Left lobe of liver (tissue), 2 donors: ENCODE data around the gene JSRP1. TPM values are rescaled to one million over a fixed set of nuclear protein-coding genes. Genes with fewer than 3 reads are reported as not detected.

Experiments
- ATAC-seq: fragments of 200-7000 bp; cut with Tn5 transposase; one replicate; pipeline ENCODE4 v1.9.1; 2020; ENCODE audit warnings: mild to moderate bottlenecking, moderate library complexity
- DNase-seq: peaks from one replicate; pipeline ENCODE4 v3.0.0-alpha.2; 2020; ENCODE audit warnings: low spot score
- total RNA-seq: library from RNA; stranded (reverse); gene quantifications from one replicate; pipeline ENCODE4 v1.2.1, GENCODE V29; 2021
- donor health status: DM: no; HTN: no; CAD: no; lungs with moderate emphysema.
- donor health status: DM: no; HTN: yes; CAD: no.

The JSRP1 gene
- total RNA-seq, 1 donor from 2014 or later: 0.18 TPM

DNA sequence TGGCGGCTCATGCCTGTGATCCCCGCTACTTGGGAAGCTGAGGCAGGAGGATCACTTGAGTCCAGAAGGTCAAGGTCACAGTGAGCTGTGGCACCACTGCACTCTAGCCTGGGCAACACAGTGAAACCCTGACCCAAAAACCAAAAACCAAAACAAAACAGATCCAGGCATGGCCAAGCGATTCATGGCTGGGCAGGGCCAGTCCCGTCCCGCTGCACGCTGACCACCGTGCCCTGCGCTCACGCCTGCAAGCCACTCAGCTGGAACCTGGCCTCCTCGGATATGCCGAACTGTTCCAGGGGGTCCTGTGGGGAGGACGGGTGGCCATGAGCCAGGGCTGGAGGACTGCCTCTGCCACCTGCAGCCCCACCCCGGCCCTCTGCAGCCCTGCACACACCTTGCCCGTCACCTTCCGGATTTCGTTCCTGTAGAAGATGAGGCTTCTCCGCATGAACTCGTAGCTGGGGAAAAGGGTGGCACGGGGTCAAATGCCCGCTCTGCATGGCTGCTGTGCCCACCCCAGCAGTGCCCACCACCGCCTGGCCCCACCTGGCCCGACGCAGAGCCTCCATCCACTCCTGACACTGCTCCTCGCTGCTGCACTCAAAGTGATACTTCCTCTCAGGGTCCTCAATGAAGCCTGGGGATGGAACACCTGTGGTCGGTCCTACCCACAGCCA is 22.5 kb downstream of the JSRP1 start:
- no peak for ATAC-seq
- DNase-seq: no peak

DNA sequence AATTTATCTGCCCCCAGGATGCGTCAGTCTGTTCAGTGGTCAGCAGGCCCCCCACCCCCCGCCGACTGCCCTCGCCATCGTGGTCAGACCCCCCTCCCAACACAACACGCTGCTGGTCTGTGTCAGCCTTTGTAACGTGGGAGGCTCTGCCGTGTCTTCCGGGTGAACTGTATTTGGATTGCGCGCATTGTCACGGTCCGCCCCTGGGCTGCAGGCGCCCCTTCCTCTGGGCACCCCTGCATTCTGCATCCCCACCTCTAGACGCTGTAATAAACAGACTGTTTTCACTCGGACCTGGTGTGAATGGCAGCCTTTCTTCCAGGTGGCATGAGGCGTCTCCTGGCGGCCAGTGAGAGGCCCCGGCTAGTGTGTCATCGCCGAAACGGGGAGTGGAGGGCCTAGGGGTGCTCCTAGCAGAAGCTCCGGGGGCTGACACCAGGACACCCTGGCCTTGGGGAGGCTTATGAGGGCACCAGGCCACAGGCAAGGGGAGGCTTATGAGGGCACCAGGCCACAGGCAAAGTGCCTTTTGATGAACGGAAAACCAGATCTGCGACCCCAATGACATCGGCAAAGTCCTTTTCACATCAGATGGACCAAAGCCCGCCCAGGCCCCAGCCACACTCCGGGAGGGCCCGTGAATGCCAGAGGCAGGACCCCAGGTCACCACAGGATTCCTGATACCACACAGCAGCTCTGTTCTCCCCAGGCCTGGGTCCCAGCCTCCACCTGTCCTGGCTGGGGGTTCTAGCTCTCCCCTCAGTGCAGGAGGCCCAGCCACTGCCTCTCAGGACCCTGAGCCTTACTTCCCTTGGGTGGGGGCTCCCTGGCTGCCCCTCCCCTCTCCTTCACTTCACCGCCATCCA is 23.7 kb downstream of the JSRP1 start:
- DNase-seq: no peak
- no peak for ATAC-seq

DNA sequence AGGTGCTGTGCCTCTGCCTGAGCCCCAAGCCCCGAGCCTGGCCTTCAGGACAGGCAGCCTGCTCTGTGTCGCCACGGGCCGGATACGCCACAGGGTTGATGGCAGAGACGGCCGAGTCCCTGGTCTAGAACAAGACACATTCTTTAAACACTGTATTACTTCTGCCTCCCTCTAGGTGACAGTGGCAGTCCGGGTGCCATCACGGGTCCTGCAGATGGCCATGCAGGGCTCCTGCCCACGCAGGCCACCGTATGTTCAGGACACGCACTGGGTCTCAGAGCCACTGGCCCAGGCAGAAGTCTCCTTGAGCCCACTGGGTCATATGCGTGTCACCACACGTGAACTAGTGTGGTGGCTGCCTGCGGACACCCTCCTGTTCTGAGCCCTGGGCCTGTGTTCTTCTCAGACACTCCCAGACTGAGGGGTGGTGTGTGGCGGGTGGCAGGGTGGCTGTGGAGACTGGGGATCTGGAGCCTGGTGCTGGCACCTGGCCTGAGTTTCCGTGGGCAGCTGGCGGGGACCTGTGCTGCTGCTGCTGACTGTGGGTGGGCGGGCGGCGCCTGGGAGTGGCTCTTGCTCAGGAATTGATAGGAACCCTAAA is 24.5 kb downstream of the JSRP1 start:
- DNase-seq (no peak), ATAC-seq (no peak)

DNA sequence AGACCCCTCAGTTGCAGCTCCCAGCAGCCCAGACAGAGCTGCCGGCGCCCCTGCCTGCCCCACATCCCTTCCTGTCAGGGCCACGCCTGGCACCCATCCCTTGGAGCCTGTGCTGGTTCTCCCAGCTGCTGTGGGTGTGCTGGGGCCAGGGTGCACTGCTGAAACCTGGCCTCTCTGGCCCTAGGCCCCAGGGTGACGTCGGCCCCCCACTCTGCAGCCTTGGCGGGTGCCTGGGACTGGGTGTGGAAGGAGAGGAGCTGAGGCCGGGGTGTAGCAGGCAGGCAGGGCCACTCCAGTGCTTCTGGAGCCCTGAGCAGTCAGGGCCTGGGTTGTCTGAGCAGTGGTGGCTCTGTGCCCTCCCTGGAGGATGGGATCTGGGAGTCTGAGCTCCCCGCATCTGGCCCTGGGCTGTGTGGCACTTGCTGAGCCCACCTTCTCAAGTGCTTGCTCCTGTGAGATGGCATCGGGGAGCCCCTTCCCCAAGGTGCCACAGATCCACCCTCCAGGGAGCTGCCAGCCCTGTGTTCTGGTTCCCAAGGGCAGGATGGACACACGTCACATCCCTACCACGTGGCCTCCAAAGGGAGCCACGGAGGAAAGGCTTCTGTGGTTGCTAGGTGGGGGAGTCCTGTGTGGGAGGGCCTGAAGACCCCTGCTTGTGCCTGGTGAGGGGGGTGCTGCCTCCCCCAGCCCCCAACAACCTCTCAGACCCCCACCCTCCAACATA is 25.2 kb downstream of the JSRP1 start:
- ATAC-seq (peak; percentile 2), DNase-seq (no peak)

DNA sequence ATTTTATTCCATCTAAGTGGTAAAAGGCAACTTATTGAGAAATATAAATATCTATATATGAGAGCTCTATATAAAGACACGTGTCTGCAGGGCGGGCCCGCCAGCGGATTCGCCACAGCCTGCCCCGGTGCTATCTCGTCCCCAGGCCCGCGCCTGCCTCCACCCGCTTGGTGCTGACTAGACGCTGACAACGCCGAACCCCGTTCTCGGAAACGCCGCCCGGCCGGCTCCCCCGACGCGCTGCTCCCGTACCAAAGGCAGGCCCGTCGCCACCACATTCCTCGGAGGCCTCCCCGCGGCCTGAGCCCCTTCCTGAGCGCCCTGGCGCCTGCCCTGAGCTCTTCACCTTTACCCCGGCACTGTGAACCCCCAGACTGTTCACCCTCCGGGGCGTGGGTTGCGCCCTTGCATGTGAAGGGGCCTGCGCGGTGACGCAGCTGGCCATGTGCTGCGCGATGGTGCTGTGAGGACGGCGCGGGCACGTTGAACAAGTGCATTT is 26.1 kb downstream of the JSRP1 start:
- DNase-seq (no peak), ATAC-seq (no peak)

DNA sequence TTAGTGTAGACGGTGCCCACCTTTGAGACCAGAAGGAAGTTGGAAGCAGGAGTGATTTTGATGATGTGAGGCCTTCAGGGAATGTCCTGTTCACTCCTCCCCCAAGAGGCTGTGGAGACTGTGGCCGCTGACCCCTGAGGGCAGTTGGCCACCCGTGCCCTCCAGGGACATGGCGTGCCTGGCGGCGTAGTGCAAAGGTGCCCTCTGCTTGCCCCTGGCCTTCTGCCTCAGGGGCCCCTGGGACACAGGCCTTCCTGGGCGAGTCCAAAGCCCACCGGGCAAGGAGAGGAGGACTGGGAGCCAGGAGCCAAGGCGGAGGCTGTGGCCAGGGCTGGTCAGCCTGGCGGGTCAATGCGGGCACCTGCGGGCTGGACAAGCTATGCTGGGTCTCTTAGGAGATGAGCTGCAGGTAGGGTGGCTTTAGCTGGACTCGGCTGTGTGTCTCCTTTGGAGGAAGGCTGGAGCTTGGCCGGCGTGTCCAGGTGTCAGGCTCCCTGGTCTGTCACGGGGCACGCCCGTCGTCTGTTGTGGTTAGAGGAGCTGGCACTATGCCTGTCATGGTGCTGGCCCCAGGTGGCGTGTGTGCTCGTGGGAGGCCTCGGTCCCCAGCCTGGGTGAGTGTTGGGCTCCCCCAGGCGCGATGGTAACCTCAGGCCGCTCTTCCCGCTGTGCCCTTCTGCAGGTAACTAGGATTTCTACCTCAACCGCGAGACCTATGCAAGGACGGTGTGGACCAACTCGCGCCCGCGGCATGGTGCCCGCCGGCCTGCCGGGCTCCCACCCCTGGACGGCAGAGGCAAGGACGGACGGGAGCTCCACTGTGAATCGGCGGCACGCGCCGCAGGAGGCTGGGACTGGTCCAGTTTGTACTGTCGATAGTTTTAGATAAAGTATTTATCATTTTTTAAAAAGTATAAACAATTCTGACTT is 26.8 kb downstream of the JSRP1 start:
- DNase-seq (peak; percentile 89), ATAC-seq (peak; percentile 73)

DNA sequence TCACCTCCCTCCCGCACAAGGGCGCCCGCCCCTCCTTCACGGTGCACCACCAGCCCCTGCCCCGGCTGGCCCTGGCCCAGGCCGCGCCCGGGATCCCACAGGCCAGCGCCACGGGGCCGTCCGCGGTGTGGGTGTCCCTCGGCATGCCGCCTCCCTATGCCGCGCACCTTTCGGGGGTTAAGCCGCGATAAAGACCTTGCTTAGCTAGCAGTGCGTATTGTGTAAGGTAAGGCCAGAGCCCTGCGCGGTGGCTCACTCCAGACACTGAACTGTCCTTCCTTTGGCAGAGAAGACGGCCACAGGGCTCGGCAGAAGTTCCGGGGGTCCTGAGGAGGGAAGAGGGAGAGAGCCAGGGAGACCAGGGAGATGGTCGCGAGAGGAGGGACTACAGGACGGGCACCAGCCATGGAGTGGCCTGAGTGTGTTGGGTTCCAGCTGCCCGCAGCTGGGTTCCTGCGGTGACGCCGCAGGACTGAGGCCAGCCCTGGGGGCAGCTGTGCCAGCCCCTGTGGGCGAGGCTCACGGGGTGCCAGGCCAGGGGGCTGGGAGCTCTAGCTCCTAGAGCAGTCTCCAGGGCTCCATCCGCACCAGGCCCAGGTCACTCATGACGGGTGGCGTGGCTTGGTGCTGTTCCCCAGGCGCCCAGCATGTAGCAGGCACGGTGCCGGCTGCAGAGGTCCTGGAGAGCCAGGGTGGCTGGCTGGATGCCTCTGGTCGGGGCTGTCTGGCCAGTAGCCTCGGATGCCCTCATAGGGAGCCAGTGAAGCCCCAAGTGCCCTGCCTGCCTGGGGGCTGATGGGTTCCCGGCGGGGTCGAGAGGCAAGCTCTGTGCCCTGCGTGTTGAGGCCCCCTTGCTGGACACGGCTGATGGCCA is 27.8 kb downstream of the JSRP1 start:
- DNase-seq (peak; percentile 79), ATAC-seq (peak; percentile 66)

DNA sequence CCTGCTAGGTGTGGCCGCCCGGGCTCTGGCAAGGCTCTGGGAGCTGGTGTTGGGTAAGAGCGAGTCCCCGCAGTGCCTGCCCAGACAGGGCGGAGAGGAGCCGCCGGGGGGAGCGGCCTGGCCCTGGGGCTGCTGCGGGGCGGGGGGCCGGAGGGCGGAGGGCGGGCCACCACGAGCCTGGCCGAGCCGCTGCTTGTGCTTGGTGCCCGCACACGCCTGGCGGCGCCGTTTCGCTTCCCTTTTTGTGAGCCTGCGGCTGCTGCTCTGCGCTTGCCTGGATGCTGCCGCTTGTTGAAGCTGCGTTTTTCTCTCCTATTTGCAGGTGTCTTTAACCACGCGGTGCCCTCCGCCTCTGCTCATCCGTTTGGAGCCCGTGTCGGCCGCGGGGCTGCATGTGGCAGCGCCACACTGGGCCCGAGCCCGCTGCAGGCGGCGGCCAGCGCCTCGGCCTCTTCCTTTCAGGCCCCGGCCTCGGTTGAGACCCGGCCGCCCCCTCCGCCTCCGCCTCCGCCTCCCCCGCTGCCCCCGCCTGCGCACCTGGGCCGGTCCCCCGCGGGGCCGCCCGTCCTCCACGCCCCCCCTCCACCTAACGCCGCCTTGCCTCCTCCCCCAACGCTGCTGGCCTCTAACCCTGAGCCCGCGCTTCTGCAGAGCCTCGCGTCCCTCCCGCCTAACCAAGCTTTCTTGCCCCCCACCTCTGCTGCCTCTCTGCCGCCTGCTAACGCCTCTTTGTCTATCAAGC is 28.6 kb downstream of the JSRP1 start:
- DNase-seq: peak; percentile 77
- peak; percentile 55 for ATAC-seq

DNA sequence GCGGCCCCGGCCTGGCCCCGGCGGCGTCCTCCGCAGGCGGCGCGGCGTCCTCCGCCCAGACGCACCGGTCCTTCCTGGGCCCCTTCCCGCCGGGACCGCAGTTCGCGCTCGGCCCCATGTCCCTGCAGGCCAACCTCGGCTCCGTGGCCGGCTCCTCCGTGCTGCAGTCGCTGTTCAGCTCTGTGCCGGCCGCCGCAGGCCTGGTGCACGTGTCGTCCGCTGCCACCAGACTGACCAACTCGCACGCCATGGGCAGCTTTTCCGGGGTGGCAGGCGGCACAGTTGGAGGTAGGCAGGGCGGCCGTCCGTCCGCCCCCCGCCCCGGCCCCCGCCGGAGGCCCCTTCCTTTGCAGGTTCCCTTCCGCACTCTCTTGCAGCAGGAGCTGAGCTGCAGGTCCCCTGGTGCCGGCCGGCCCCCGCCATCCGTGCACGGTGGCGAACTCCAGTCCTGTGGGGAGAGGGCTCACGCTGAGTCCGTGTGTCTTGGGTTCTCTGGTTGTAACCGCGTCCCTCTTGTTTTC is 29.3 kb downstream of the JSRP1 start:
- ATAC-seq: no peak
- DNase-seq: no peak

DNA sequence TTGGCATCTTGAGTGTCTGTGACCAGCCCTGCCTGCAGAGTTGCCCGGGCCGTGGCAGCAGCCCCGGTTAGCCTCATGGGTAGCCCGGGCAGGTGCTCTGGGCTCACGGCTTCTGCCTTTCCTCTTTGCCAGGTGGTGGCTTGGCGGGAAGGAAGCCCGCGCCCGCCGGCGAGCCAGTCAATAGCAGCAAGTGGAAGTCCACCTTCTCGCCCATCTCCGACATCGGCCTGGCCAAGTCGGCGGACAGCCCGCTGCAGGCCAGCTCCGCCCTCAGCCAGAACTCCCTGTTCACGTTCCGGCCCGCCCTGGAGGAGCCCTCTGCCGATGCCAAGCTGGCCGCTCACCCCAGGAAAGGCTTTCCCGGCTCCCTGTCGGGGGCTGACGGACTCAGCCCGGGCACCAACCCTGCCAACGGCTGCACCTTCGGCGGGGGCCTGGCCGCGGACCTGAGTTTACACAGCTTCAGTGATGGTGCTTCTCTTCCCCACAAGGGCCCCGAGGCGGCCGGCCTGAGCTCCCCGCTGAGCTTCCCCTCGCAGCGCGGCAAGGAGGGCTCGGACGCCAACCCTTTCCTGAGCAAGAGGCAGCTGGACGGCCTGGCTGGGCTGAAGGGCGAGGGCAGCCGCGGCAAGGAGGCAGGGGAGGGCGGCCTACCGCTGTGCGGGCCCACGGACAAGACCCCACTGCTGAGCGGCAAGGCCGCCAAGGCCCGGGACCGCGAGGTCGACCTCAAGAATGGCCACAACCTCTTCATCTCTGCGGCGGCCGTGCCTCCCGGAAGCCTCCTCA is 30.0 kb downstream of the JSRP1 start:
- DNase-seq: no peak
- ATAC-seq: no peak

DNA sequence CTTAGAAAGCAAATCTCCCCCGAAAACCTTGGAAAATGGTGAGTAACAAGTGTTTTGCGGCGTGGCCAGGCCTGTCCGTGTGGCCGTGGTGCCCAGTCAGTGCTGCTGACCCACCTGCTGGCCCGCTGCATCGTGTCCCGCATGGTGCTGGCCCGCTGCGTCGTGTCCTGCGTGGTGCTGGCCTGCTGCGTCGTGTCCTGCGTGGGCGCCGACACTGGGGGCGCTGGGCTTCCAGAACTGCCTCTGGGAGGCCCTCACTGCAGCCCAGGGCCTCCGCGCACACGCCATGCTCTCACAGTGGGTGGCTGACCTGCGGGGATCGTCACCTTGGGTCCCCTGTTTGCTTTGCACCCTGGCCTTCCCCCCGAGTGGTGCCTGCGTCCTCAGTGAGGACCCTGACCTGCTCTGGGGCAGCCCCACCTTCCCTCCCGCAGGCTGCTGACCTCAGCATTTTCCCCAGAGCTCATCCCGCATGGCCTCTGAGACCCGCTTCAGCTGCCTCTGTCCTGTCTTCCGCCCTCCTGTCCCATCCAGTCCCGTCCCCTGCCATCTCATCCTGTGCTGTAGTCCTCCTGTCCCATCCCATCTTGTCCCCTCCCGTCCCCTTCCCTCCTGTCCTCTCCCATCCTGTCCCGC is 30.7 kb downstream of the JSRP1 start:
- no peak for ATAC-seq
- DNase-seq: no peak

DNA sequence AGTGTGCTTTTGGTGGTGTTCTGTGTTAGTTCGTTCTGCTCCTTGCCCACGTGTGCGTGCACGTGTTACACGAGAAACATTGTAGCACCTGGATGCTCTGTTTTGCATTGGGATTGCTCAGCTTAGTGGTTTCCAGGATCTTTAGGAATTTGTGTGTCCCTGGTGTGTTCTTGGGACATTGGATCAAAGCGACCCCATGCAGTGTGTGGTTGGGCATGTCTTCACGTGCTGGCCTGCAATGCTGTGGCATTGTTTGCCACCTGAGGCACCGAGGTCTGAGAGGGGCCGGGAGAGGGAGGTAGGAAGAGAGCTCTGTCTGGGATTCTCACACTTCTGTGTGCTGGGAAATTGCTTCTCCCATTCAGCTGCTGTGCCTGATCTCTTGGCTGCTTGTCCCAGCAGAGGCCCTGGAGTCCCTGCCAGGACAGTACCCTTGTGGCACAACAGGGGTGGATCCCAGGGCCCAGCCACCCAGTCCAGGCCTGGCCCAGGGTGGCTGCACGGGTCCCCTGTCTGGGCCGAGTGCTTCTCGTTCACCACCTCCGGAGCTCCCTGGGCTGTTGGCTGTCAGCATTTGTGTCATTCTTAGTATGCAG is 31.4 kb downstream of the JSRP1 start:
- ATAC-seq (no peak), DNase-seq (no peak)

DNA sequence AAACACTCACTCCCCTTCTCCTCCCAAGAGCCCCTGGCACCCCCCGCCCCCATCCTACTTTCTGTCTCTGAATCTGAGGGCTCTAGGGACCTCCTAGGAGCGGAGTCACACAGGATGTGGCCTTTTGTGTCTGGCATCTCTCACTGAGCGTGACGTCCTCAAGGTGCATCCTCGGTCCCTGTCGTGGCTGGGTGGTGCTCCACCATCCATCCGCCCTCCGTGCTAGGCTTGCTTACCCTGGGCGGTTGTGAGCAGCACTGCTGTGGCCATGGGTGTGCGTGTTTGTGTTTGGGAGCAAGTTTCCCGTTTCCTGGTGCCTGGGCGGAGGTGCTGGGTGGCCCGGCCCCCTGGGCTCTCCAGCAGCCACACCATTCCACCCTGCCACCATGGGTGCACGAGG is 32.3 kb downstream of the JSRP1 start:
- ATAC-seq (no peak), DNase-seq (no peak)

DNA sequence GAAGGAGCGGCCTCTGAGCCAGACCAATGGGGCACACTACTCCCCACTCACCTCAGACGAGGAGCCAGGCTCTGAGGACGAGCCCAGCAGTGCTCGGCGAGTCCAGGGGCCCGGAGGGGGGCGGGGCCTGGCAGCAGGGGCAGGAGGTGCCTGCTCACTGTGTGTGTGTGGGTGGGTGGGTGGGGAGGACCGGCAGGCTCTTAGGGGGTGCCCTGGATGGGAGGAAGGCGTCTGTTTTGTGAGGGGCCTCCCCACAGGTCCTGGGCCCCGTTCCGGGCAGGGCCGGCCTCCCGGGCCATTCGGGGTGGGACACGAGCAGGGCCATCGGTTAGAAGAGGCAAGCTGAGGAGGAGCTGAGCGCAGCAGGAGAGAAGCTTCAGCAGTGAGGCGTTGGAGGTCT is 32.8 kb downstream of the JSRP1 start:
- DNase-seq (no peak), ATAC-seq (no peak)

DNA sequence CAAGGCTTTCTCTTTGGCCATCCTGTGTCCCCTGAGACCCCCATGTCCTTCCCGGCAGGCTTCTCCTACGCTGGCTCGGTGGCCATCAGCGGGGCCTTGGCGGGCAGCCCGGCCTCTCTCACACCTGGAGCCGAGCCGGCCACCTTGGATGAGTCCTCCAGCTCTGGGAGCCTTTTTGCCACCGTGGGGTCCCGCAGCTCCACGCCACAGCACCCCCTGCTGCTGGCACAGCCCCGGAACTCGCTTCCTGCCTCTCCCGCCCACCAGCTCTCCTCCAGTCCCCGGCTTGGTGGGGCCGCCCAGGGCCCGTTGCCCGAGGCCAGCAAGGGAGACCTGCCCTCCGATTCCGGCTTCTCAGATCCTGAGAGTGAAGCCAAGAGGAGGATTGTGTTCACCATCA is 34.3 kb downstream of the JSRP1 start:
- no peak for ATAC-seq
- no peak for DNase-seq

DNA sequence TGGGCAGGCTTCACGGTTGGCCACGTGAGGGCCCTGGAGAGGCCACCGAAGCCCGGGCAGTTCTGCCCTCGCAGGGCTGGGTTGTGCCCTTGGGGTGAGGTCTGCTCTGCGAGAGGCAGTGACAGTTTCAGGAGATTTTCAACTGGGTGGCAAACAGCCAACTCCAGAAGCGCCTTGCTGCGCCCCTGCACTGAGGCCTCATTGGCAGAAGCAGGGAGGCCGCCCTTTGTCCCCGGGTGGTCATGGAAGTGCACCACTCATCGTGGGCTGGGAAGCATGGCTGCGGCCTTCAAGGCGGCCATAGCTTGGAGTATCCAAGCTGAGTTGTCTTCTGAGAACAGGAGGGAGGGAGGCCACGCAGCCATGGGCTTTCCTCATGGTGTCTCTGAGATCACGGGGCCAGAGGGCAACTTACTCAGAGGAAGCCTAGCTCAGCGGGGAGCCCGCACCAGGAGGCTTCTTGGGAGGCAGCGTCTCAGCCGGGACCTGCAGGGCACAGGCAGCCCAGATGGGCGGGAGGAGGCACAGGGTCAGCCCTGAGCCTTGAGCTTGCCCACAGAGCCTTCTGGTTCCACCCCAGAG is 34.9 kb downstream of the JSRP1 start:
- ATAC-seq (no peak), DNase-seq (no peak)
